NCI-H2227 treated with DMSO at 0.1 percent for 48 hours (cell line): ENCODE data around the gene SRD5A1.

ENCODE experiments used
- DNase-seq: peaks from one replicate; lab custom pipeline; 2025; lab: John Stamatoyannopoulos, UW

The SRD5A1 gene

GRCh38 chr5:6632888-6633468, at the start of gene SRD5A1, which contains the start of gene NSUN2:
Gene SRD5A1 (plus strand): TSS chr5:6633440. CDS start chr5:6633577, 137 bp downstream.
Gene NSUN2 (minus strand): TSS chr5:6633044. CDS start chr5:6632979, 65 bp downstream.
- peak; percentile 97 for DNase-seq

- DNase-seq, result no peak
These were observed 49.1 kb upstream of the SRD5A1 start for GRCh38 chr5:6584101-6584645.

GRCh38 chr5:6584727-6585126, 48.5 kb upstream of the SRD5A1 start:
- no peak for DNase-seq

- DNase-seq, result no peak
These were observed 48.1 kb upstream of the SRD5A1 start for GRCh38 chr5:6585168-6585567.

GRCh38 chr5:6585939-6586646, 47.1 kb upstream of the SRD5A1 start:
- DNase-seq, result no peak

- DNase-seq, result no peak
These were observed 46.6 kb upstream of the SRD5A1 start for GRCh38 chr5:6586647-6587042.

GRCh38 chr5:6587171-6587570, 46.1 kb upstream of the SRD5A1 start:
- no peak for DNase-seq

GRCh38 chr5:6590581-6590980, 42.7 kb upstream of the SRD5A1 start:
- no peak for DNase-seq

- no peak for DNase-seq
These were observed 41.5 kb upstream of the SRD5A1 start for GRCh38 chr5:6591671-6592288.

- no peak for DNase-seq
These were observed 40.6 kb upstream of the SRD5A1 start for GRCh38 chr5:6592601-6593000.

GRCh38 chr5:6593148-6594016, 39.9 kb upstream of the SRD5A1 start:
- no peak for DNase-seq

- DNase-seq, result no peak
These were observed 39.2 kb upstream of the SRD5A1 start for GRCh38 chr5:6594066-6594465.

- DNase-seq, result no peak
These were observed 37.8 kb upstream of the SRD5A1 start for GRCh38 chr5:6595405-6595804.

GRCh38 chr5:6596388-6596787, 36.9 kb upstream of the SRD5A1 start:
- no peak for DNase-seq

GRCh38 chr5:6597557-6597956, 35.7 kb upstream of the SRD5A1 start:
- no peak for DNase-seq

- DNase-seq, result no peak
These were observed 34.8 kb upstream of the SRD5A1 start for GRCh38 chr5:6598351-6598900.

- no peak for DNase-seq
These were observed 33.5 kb upstream of the SRD5A1 start for GRCh38 chr5:6599739-6600138.

- DNase-seq, result no peak
These were observed 32.0 kb upstream of the SRD5A1 start for GRCh38 chr5:6601271-6601670.

GRCh38 chr5:6601816-6602215, 31.4 kb upstream of the SRD5A1 start:
- DNase-seq, result no peak

- no peak for DNase-seq
These were observed 30.8 kb upstream of the SRD5A1 start for GRCh38 chr5:6602441-6602840.

- DNase-seq, result no peak
These were observed 29.6 kb upstream of the SRD5A1 start for GRCh38 chr5:6603643-6604042.

GRCh38 chr5:6604341-6604740, 28.9 kb upstream of the SRD5A1 start:
- DNase-seq, result no peak
